ENCODE results near the gene BPIFB3.
"Not testable (repeated sequence)": the region's sequence is repeated elsewhere in the genome, so short reads cannot be mapped to it uniquely, and the experiment has no call there.

The BPIFB3 gene

GRCh38 chr20:33082546-33082945 lies 28.8 kb downstream of the BPIFB3 start:
- FAIRE-seq (no peak), DNase-seq (ENCODE audit: insufficient read length, low spot score) (no peak)

GRCh38 chr20:33083544-33084340 lies 30.0 kb downstream of the BPIFB3 start:
- no peak for FAIRE-seq
- DNase-seq (ENCODE audit: insufficient read length, low spot score): no peak

GRCh38 chr20:33084722-33085121 lies 31.0 kb downstream of the BPIFB3 start:
- DNase-seq (ENCODE audit: insufficient read length, low spot score) (no peak), FAIRE-seq (no peak)

GRCh38 chr20:33086052-33086722 lies 32.5 kb downstream of the BPIFB3 start:
- DNase-seq (ENCODE audit: insufficient read length, low spot score): no peak
- peak; percentile 72 for FAIRE-seq

GRCh38 chr20:33091147-33091546 lies 37.4 kb downstream of the BPIFB3 start:
- DNase-seq (ENCODE audit: insufficient read length, low spot score) (no peak), FAIRE-seq (no peak)

DNA sequence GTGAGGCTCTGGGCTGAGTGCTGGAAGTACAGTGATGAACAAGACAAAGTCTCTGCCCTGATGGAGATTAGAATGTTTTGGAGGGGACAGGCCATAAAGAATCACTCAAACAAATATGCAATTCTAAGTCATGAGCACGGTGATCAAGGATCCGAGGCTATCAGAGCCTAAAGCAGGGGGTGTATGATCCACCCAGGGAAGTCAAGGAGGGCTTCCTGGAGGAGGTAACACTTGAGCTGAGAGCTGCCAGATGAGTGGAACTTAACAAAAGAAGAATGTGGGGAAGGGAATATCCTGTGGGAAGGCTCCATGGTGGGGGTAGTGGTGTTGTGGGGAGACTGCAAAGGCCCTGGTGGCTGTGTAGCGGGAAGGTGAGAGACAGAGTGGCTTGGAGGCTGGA lies 38.0 kb downstream of the BPIFB3 start:
- FAIRE-seq (no peak), DNase-seq (ENCODE audit: insufficient read length, low spot score) (no peak)

GRCh38 chr20:33092361-33092760 lies 38.7 kb downstream of the BPIFB3 start:
- FAIRE-seq: no peak
- no peak for DNase-seq (ENCODE audit: insufficient read length, low spot score)

DNA sequence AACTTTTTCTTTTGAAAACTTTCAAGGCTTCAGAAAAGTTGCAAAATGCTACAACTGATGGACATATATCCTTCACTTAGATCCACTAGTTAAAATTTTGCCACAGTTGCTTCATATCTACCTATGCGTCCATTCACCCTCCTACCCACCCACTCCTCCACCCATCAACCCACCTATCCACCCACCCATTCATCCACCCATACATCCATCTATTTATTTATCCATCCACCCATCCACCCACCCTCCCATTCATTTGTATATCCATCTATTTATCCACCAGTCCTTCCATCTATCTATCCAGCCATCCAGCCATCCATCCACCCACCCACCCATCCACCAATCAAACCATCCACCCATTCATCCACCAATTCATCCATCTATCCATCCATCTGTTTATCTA lies 39.4 kb downstream of the BPIFB3 start:
- FAIRE-seq: no peak
- no peak for DNase-seq (ENCODE audit: insufficient read length, low spot score)

DNA sequence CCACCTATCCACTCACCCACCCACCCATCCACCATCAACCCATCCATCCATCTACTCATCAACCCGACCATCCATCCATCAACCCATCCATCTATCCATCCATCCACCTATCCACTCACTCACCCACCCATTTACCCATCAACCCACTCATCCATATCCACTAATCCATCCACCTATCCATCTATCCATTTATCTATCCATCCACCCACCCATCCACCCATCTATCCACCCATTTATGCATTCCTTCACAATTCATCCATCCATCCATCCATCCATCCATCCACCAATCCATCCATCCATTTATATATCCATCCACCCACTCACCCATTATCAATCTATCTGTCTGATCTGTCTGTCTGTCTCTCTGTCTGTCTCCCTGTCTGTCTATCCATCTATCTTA lies 39.9 kb downstream of the BPIFB3 start:
- FAIRE-seq: peak; percentile 28
- DNase-seq (ENCODE audit: insufficient read length, low spot score): no peak

GRCh38 chr20:33095249-33095648 lies 41.5 kb downstream of the BPIFB3 start:
- FAIRE-seq (no peak), DNase-seq (ENCODE audit: insufficient read length, low spot score) (no peak)

DNA sequence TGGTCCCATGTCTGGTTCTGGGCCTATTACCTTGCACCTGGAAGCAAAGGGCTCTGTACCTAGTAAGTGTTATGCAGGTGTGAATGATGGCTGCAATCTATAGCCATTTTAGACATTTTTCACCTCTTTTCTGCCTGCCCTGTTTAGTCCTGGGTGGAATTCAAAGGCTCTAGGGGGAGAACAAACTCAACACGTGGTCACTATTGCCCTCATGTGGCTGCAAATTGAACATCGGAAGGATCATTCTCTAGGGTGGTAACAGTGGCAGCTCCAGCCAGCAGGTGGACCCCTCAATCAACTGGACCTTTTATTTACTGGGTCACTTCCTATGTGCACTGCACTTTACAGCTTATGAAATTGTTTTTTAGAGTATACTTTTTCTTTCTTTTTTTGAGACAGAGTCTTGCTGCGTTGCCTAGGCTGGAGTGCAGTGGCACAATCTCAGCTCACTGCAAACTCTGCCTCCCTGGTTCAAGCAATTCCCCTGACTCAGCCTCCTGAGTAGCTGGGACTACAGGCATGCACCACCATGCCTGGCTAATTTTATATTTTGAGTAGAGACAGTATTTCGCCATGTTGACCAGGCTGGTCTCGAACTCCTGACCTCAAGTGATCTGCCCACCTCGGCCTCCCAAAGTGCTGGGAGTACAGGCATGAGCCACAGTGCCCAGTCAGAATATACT lies 42.3 kb downstream of the BPIFB3 start:
- DNase-seq (ENCODE audit: insufficient read length, low spot score) (peak; percentile 87), FAIRE-seq (peak; percentile 90)

DNA sequence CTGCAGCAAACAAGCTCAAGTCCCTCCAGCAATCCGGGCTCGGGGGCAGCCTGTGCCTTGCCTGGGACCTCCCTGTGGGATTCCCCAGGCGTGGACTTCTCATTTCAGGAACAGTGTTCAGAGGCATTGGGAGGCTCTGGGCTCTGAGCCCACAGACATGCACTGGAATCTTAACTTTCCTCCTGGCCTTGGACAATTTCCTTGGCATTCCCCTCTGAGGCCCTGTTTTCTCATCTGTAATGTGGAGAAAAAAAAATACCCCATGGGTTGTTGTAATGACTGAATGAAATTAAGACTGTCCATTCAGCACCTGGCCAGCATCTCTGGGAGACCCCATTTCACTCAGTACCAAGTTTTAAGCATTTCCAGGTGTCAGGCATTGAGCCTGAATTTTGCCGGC lies 43.3 kb downstream of the BPIFB3 start:
- DNase-seq (ENCODE audit: insufficient read length, low spot score) (no peak), FAIRE-seq (no peak)

DNA sequence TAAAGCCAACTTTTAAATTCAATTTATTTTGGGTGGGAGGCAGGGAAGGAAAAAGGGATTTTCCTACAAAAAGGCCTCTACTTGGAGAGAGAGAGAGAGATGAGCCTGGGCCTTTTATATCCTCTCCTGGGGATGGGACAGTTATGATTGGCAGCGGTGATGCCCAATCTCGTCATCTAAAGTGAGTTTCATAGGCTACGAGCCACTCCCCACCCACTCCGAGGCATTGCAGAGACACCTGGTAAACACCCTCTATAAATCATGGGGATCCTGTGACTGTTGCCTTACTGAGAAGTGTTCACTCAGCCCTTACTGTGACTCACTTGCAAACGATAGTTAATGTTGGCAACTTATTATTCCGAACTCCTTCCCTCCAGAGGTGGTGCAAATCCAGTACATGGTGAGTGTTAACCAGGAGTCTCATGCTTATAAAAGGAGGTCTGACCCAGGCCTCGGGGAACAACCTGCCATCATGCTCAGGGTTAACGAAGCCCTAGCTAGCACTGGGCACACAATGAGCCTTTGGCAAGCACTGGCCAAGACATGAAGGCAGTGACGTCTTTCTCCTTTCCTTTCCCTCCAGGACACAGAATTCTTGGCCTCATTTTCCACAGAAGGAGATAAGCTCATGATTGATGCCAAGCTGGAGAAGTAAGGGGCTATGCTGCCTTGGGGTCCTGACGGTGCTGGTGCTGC lies 46.3 kb downstream of the BPIFB3 start:
- FAIRE-seq: peak; percentile 20
- no peak for DNase-seq (ENCODE audit: insufficient read length, low spot score)

- no peak for DNase-seq (ENCODE audit: insufficient read length, low spot score)
- no peak for FAIRE-seq
Measured at GRCh38 chr20:33103556-33103955, 49.9 kb downstream of the BPIFB3 start.

GRCh38 chr20:33104336-33104735 lies 50.6 kb downstream of the BPIFB3 start:
- DNase-seq (ENCODE audit: insufficient read length, low spot score): no peak
- FAIRE-seq: no peak

- DNase-seq (ENCODE audit: insufficient read length, low spot score): no peak
- no peak for FAIRE-seq
Measured at GRCh38 chr20:33105316-33105924, 51.7 kb downstream of the BPIFB3 start.

- DNase-seq (ENCODE audit: insufficient read length, low spot score); FAIRE-seq: not testable (repeated sequence)
Measured at GRCh38 chr20:33106058-33106620, 52.4 kb downstream of the BPIFB3 start.

- DNase-seq (ENCODE audit: insufficient read length, low spot score) (no peak), FAIRE-seq (no peak)
Measured at GRCh38 chr20:33108661-33109060, 55.0 kb downstream of the BPIFB3 start.

DNA sequence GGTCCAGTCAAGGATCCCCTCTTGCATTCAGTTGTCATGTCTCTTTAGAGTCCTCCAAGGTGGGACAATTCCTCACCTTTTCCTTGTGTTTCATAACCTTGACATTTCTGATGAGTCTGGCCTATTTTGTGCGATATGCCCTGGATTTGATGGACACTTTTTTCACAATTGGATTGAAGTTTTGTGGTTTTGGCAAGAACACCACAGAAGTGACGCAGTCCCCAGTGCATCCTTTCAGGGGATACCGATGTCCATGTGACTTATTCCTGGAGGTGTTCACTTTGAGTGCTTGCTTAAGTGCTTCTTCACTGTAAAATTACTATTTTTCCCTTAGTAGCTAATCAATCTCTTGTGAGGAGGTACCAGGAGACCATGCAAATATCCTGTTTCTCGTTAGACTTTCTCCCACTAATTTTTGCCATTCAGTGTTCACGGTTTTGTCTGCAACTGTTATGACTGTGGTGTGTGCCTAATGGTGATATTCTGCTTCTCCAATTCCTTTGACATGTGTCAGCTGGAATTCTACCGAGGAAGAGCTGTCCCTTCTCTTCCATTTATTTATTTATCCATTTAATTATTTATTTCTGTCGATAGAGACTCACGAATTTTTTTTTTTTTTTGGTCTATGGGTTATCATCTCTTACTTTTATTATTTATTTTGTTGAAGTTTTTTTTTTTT lies 56.6 kb downstream of the BPIFB3 start:
- no peak for DNase-seq (ENCODE audit: insufficient read length, low spot score)

GRCh38 chr20:33111306-33111705 lies 57.6 kb downstream of the BPIFB3 start:
- no peak for DNase-seq (ENCODE audit: insufficient read length, low spot score)
- no peak for FAIRE-seq

More for the DNA sequence above, 56.6 kb downstream of the BPIFB3 start:
- no peak for FAIRE-seq

Data from HTR-8/SVneo (cell line).